Fibroblast of mammary gland (primary cell): ENCODE data around the gene MLPH.

Experiments used
- DNase-seq: peaks from one replicate; pipeline ENCODE4 v3.0.0-alpha.2; 2010; ENCODE audit warnings: low read depth
- H3K4me3 ChIP-seq: 2 replicates; pipeline ENCODE4 v1.5.1; 2011; ENCODE audit warnings: low read depth, mild to moderate bottlenecking, low read length, moderate library complexity; ENCODE audit not compliant: control insufficient read depth
- CTCF ChIP-seq: conservative IDR thresholded peaks from 2 replicates; pipeline ENCODE4 v1.5.1; 2011; ENCODE audit warnings: low read depth, low read length, inconsistent platforms; ENCODE audit not compliant: control insufficient read depth, insufficient read depth

The MLPH gene

DNA sequence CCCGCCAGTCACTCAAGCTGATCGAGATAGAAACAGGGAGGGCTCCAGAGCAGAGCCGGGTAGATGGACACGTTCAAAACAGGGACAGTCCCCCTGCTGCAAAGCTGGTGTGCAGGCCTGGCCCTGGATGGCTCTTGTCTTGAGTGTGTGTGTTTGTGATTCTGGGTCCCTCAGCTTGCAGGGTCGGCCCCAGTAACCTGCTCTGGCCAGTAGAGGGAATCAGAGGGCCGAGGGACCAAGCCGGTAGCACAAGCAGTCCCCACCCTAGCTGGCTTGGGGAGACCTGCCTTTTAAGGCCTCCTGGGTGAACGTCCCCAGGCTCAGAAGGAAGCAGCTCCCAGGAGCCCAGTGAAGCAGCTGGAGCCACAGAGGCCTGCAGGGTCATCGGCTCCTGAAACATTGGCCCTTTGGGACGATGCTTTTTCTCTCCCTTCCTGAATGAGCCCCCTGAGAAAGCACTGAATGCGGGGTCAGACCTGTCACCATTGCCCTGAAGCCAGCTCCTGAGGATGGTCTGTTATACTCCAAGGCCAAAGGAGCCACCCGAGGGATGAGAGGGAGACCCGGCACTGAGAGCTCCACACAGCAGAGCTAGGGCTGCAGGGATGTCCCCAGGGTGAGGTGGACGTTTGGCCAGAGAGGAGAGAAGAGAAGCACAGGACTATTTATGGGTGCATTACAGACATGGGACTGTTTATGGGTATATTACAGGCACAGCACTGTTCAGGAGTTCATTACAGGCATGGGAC is 15.4 kb upstream of the MLPH start:
- TF ChIP-seq CTCF: peak; percentile 83
- H3K4me3 ChIP-seq: no peak overlapping the region
- peak; percentile 78 for DNase-seq

DNA sequence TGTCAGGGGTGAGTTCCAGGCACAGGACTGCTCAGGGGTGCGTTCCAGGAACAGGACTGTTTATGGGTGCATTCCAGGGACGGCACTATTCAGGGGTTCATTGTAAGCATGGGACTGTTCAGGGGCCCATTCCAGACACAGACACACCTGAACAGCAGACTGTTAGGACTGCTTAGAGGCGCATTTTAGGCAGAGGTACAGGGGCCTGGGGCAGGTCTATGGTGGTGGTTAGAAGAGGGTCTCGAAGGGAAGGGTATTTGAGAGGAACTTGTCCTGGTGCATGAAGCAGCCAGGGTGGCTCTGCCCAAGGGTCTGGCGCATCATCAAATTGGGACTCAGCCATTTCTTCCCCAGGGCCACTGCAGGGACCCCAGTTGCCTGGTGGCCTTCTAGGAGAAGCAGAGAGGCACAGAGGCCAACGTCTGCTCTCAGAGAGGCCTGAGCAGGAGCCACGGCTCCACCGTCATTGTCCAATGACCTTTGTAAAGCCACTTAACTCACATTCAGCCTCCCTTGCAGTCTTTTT is 14.8 kb upstream of the MLPH start:
- no peak for DNase-seq
- no peak overlapping the region for H3K4me3 ChIP-seq
- TF ChIP-seq CTCF: no peak

GRCh38 chr2:237472909-237473877 is 13.9 kb upstream of the MLPH start:
- H3K4me3 ChIP-seq: no peak overlapping the region
- DNase-seq: no peak
- no peak for TF ChIP-seq CTCF

GRCh38 chr2:237473878-237474441 is 13.1 kb upstream of the MLPH start:
- TF ChIP-seq CTCF: no peak
- peak; percentile 64 for DNase-seq
- H3K4me3 ChIP-seq: no peak overlapping the region

DNA sequence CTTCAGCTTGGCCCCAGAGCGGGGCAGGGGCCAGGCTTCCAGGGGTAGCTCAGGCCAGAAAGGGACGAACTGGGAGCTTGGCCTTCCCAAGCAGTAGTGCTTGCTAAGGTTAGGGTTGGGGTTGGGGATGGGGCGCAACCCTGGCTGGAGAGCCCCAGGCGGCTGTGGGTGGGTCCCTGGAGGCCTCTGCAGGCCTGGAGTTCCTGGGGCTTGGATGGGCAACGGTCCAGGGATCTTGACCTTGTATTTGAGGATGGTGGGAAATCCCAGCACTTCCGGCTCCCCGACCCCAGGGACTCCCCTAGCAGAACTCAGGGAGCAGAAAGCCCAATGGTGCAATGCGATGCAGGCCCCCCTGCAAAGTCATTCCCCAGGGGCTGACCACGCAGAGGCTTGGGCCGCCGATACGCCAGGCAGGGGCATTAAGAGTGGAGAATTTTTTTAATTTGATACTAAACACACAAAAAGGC is 12.6 kb upstream of the MLPH start:
- TF ChIP-seq CTCF: no peak
- peak overlapping the region; percentile 50 for H3K4me3 ChIP-seq
- peak; percentile 79 for DNase-seq

DNA sequence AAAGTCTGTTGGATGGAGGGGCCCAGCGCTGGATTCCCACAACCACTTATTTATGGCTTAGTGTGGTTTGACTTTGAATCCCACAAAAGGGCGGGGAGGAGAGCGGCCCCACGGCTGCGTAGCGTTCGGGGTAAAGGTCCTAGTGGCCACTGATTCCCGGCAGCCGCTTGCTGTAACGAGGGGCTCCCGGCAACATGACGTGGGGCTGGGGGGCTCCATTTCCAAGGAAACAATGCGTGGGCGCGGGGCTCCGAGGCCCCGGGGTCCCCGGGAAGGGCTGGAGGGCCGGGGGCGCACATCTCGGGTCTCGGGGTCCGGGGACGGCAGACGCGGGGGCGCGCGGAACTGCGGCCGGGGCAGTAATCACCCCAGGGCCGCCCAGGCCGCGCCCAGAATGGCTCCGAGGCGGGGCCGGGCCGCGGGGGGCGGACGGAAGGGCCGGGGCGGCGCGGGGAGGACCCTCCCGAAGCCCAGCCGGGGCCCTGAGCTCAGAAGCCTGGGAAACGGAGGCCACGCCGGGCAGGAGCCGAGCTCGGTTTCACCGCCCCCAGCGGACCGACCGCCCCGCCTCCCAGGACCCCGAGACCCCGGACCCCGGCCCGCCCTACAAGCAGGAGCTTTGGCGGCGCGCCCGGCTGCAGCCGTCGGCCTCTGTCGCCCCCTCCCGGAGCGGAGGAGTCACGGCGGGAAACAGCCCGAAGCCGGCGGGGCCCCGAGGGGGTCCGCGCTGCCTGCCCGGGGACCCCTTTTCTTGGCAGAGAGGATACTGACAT is 11.9 kb upstream of the MLPH start:
- peak overlapping the region; percentile 68 for H3K4me3 ChIP-seq
- peak; percentile 38 for TF ChIP-seq CTCF
- peak; percentile 76 for DNase-seq
